TTC549 (cell line): ENCODE measurements around the gene WDR33.

Source experiments
- FAIRE-seq: peaks from 2 replicates; lab custom pipeline; 2012; peaks lifted over from hg19 to GRCh38; lab: Jason Lieb, UNC

WDR33 gene

DNA sequence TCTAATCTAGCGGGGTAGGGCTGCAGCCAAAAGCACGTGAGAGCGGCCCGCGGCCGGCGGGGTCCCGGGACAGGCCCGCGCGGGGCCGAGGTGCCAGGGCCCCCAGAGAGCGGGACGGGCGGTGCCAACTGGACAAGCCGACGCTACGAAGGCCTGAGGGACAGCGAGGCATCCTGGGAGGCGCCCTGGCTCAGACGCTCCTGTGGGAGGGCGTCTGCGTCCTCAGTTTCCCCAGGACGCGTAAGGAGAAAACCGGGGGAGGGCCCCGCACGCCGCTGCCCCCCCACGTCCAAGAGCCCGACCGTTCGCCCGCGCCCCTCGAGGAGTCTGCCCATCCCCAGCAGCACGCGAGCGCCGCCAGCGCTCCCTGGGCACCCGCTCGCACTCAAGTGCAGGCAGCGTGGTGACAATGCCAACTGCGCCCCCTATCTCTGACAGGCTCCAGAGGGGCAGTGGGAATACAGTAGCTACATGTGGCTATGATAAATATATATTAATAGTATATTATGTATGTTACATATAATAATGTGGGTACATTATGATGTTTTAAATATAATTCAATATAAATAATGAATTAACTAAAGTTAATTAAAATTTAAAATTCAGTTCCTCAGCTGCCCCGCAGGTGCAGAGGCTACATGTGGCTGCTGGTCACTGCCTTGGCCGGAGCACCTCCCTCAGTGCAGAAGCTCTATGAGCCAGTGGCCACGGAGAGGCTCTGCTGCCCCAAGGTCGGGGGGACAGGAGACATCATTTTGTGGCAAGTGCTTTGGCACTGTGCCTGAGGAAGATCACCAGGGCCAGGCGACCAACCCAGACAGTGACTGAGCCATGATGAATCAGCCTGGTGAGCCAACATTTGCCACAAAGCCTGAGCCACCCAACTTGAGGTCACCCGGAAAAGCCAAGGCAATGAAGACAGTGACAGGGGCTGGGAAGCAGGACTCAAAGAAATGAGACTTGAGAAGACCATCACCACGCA lies 115.2 kb downstream of the WDR33 start:
- FAIRE-seq, result no peak

DNA sequence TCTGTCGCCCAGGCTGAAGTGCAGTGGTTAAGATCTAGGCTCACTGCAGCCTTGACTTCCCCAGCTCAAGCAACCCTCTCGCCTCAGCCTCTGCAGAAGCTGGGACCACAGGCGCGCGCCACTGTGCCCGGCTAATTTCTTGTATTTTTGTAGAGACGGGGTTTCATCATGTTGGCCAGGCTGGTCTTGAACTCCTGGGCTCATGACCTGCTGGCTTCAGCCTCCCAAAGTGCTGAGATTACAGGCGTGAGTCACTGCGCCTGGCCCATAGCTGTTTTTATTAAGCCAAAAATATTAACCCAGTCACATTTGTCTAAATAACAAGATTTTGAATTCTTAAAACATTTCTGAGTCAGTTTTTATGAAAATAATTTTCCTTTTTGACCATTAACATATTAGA lies 116.0 kb downstream of the WDR33 start:
- FAIRE-seq, result no peak

DNA sequence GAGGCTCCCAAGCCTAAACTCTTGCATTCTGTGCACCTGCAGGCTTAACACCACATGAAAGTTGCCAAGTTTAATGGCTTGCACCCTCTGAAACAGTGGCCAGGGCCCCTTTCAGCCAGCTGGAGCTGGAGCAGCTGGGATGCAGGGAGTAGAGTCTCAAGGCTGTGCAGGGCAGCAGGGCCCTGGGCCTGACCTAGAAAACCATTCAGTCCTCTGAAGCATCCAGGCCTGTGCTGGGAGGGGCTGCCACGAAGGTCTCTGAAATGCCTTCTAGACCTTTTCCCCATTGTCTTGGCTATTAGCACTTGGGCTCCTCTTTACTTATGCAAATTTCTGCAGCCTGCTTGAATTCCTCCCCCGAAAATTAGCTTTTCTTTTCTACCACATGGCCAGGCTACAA lies 120.3 kb downstream of the WDR33 start:
- no peak for FAIRE-seq

DNA sequence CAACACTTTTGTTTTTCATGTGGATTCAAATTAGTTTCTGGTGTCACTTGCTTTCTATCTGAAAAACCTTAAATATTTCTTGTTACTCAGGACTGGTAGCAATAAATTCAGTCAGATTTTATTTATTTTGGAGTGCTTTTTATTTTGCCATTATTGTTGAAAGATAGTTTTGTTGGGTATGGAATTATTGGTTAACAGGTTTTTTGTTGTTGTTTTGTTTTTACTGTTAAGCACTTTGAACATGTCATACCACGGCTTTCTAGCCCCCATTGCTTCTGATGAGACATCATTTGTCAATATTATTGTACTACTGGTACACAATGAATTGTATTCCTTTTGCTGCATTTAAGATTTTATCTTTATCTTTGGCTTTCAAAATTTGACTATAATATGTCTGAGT lies 122.6 kb downstream of the WDR33 start:
- no peak for FAIRE-seq

DNA sequence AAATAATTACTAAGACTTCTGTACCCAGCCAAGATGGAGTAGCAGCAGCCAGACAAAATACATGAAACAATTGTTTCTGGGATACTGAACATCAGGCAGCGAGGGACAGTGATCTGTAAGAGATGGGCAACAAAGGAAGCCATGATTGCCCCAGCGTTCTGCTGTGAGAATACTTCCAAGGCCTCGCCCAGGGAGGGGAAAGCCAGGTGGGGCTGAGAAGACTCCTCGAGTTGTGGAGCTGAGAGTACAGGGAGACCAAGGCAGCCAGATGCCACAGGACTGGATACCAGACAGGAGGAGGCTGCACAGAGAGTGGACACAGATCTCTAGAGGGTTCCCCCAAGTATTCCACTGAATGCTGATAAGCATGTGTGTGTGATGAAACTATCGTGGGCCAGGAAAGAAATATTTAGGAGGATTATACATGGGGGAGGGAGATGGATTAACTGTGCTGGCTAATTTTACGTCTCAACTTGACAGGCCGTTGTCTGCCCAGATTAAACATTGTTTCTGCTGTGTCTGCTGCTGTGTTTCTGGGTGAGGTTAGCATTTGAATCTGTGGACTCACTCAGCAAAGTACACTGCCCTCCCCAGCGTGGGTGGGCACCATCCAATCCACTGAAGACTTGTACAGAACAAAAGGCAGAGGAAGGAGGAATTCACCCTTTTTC lies 125.4 kb downstream of the WDR33 start:
- FAIRE-seq, result no peak

DNA sequence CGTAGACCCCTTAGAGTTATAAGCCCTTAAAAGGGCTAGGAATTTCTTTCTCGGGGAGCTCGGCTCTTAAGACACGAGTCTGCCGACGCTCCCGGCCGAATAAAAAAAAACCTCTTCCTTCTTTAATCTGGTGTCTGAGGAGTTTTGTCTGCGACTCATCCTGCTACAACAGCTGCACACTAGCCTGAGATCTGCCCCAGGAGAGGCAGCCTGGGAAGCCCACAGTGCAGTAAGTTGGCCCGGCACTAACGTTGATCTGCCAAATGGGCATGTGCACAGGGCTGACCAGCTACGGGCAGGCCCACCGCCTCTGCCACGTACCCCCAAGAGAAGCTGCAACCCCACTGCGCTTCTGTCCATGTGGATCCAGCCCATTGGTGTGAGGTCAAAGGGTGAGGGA lies 127.2 kb downstream of the WDR33 start:
- FAIRE-seq, result no peak

DNA sequence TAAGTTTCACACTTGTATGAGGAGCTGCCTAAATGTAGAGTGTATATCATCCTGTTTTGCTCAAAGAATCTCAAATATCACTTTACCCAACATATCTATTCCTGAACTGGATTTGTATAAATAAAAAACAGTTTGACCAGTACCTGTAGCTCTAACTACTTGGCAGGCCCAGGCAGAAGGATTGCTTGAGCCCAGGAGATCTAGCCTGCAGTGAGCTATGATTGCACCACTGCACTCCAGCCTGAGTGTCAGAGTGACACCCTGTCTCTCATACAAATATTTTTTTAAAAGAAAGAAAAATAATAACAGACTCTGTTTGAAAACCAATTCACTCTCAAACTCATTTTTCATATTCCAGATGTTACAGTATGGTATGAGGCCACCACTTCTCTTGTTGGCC lies 127.9 kb downstream of the WDR33 start:
- no peak for FAIRE-seq

DNA sequence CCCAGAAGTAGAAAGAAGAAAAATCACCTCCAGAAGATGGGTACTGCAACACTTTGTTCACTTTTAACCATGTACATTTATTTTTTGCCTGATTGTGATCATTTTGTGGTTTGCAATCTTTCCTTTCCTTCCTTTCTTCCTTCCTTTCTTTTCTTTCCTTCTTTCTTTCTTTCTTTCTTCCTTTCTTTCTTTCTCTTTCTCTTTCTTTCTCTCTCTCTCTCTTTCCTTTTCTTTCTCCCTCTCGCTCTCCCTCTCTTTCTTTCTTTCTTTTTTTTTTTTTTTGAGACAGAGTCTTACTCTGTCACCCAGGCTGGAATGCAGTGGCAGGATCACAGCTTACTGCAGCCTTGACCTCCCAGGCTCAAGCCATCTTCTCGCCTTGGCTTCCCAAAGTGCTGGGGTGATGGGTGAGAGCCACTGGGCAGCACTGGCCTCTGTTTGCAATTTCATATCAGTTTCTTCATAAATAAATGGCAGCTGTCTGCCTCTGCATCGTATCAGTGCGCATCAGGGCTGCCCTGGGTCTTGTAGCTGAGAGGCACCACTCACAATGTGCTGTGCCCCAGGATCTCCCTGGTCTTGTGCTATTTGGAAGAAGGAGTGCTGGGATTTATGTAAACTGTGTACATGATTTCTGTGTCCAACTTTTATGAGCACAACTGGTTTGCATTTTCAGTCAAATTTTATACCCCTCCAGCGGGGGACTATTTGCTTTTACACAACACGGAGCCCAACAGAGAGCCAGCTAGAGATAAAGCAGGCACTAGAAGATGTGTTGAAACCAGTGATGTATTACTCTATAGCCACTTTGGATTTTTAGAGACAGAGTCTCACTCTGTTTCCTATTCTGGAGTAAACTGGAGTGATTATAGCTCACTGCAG lies 128.8 kb downstream of the WDR33 start:
- FAIRE-seq, result no peak

DNA sequence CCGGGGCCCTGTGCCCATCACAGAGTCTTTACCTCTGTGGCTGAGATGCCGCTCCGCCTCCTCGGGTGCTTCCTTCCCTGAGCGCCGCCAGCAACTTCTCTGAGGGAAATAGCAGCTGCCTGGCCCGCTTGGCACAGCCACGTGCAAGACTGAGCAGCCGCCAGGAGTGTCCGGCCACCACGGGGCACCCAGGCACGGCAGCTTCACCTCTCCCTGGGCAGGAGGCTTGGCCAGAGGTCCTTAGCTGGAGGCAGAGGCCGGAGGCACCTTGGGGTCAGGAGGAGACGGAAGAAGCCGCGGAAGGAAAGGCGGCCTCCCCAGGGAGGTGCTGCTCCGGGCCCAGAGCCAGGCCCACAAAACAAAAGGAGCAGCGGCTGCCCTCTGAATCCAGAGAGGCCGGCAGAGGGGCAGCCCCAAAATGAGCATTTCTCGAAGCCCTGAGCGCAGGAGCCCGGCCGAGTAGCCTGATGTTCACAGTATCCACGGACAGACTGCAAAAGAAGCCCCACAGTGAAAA lies 129.6 kb downstream of the WDR33 start:
- FAIRE-seq, result no peak

DNA sequence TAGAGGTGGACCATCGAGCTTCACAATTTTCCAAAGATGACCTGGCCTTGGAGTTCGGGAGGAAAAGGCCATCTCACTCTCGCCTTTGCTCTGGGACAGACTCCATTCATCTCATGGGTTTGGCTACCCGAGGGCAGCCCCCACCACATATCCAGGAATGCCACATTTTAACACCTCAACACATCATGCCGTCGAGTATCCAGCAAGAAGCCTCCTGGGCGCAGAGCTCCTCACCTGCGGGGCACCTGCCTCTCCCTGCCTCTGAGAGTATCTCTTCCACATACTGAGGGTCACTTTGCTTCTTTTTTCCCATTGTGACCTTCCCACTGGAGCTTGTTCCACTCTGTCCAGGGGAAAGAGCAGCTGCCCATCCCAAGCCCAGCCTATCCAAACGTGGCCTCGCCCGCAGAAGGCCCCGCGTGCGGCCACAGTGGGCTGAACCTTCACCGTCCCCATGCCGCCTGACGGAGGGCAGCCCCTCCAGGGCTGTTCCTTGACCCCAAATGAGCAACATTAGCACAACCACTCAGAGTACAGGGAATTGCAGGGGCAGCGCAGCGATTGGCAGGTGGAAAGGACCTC lies 130.2 kb downstream of the WDR33 start:
- no peak for FAIRE-seq

DNA sequence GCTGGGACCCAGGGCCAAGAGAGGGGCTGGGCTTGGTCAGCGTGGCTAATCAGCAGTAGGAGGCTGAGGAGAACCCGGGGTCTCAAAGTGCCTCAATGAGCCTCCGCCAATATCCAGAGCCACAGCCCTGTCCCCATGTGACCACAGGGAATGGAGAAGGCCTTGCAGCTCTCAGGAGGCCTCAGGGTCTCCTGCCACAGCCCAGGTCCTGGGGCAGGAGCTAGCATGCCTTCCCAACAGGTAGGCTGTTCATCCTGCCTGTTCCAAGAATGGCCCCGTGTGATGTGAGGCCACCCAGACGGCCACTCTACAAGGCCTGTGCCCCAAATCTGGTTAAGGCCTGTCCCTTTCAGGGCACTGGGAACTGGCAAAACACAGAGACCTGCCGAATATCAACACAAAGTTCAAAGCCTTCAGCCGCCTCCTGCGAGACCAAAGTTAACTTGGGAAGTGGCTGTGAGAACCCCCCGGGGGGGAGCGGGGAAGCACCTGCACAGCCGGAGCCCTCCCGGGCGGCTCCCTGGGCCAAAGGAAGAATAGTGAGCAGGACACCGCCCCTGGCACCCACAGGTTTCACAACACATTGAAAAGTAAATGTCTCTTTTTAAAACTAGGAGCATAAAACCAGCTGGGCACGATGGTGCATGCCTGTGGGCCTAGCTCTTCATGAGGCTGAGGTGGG lies 131.2 kb downstream of the WDR33 start:
- FAIRE-seq, result no peak

DNA sequence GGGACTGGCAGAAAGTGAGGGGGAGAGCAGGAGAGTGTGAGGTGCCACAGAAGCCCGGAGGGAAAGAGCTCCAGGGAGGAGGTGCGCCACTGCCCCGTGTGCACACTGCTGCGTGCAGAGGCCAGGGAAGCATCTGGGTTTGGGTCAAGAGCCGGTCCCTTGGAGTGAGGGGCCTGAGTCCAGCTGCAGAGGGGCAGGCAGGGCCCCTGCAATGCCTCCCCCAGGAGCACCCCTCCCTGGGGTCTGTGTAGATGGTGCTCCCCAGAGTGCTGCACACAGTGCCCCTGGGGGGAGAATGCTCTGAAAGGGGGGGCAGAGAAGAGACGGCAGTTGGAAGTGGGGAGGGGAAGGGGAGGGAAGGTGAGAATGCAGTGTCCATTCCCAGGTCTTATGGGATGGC lies 132.0 kb downstream of the WDR33 start:
- FAIRE-seq, result no peak

DNA sequence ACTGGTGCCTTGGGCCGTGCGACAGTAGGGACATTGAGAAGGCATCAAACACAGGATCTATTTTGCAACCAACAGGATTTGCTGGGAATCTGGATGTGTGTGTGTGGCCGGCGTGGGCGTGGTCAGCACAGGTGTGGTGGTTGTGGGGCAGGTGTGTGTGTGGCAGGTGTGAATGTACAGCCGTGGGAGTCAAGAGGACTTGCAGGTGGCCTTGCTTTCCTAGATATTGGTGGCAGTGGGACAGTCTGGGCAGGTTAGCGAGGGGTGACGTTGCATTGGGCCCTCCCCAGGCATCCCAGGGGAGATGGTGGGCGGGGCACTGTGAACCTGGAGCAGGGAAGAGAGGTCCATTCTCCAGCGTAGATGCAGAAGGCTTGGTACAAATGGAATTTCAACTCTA lies 132.4 kb downstream of the WDR33 start:
- no peak for FAIRE-seq

DNA sequence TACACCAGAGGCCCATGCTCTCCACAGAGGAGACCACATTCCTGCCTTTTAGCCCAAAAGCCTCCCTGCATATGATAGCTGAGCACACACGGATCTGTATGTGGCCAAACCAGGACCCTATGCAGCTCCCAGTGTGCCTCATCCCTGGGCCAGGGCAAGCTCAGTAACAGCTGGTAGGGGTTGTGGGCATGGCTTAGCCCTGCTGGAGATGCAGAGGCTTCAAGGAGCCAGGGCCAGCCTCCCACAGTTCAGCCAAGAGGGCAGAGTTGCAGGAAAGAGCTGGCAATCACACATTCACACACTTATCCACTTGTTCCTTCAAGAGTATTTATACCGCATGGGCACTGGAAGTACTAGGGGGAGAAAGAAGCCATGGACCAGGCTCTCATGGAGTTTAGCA lies 134.1 kb downstream of the WDR33 start:
- no peak for FAIRE-seq

DNA sequence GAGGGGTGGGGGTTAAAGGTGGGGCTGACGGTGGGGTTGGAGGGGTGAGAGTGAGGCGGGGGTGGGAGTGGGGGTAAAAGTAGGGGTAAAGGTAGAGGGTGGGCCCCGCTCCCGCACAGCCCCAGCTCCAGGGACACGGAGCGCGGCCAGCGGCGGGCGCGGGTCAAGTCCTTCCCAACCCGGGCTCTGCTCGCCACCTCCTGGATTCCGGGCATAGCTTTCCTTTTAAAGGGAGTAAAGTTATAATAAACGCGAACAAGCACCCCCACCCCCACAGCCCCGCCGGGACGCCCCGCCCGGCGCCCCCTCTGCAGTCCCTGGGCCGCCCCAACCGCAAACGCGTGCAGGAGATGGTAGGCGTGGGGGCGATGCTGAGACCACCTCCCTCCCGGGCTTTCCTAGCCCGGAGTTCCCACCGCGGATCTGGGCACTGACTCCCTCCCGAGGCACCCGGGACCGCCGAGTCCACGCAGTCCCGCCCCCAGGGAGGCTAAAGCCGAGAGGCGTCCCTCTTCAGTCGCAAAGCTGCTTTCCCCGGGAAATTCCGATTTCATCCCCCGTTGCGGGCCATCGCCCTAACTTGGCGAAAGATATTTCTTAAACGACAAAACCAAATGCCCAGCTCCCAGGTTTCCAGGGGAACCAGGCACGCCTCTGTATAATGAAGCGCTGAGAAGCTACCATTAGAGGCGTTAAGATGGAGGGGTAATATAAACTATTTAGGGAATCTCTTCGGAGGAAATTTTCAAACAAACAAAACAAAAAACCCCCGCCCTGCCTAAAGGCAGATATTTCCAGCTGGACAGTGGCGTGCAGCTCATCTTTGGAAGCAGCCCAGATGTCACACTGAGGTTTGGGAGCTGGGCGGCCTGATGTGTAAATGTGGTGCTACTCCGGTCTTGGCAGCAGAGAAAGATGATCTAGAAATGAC lies 135.4 kb downstream of the WDR33 start, which contains the start of gene LIMS2:
TSS of gene LIMS2 (minus strand) at position 200 of the 931 bp plus-strand sequence. CDS start 506 bp downstream, outside the sequence.
- FAIRE-seq, result no peak

DNA sequence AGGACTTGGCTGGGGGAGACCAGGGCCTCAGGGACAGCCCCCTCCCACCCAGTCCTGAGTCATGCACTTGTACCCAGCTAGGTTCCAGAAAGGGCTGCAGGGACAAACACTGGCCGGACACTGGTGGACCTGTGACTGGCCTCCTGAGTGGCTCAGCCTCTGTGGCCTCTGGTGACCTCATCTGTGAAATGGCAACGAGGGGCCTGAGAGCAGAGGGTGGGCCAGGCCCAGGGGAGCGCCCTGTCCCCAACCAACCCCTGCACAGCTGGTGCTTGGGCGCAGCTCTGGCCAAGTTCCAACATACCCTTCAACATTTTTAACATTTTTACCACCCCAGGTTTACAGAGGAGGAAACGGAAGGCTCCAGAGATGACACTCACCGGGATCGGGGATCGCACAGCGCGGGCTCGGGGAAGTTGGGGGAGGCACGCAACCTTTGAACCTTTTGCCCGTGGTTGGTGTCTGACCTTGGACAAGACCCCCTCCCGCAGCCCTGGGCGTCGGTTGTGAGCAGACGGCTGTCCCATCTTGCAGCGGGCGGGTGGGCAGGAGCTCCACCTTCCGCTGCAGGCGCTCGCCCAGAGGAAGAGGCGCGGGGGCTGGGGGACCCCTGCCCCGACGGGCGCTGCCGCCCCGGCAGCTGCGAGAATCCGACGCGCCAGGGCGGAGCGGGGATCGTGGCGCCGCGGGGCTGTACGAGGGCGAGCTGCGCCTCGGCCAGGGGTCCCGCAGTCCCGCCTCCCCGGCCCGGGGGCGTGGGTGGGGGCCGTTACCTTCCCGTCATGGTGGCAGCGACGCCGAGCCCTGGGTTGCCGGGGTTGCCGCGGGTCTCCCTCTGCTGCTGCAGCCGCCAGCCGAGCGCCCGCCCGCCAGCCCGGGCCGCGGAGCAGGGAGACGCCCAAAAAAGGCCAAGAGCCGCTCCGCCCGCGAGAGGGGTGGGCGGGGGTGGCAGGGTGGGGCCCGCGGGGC lies 136.4 kb downstream of the WDR33 start:
- FAIRE-seq, result no peak

DNA sequence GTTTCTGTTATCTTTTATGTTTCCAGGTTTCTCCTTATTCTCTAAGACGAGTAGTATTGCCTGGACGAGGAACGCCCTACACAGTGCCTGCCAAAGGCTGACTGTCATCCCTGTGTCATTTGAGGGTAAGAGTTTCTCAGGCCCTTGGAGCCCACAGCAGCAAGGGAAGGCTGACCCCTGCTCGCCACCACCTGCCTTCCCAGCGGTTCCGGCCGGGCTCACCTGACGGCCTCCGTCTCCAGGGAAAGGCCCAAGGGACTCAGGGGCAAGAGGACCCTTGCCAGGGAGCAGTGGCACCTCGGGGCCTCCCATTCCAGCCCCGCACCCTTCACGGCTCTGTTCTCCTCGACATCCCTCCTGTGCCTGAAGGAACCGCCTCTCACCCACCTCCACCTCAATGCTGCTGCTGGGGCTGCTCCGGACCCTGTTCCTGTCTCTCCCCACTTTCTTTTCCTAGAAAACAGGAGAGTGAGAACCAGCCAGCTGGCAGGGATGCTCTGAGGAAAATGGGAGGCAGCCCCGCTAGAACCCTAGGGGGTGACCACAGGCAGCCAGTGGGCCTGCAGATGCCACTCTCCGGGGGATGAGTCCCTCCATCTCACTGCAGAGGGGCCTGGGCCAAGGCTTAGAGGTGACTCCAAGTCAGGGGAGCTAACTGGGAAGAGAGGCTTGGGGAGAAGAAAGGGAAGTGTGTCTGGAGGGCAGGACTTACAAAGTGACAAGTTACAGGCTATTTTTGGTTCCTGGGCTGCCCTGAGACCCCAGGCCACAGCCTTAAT lies 137.5 kb downstream of the WDR33 start:
- no peak for FAIRE-seq
